ENCODE data around the gene FOXP1.

FOXP1 gene

DNA sequence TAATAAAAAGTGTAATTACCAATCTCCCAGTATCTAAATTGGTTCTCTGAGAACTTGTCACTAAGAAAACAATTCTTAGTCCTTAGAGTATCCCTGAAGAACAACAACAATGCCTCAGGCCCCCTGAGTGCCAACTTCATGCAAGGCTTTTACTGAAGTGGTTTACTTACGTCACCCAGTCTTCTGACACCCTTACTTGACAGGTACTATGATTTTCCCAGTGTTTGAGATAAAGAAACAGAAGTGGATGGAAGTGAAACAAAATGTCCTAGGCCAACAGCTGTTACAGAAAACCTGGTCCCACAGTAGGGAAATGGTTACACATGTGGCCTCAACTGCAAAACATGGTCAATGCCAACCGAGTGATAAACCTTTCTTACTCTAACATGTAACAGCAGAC is 331.1 kb downstream of the FOXP1 start:
- peaks cover 16% of the 10 kb centered on the region for H3K4me1 ChIP-seq (ENCODE audit: insufficient read depth, poor library complexity, severe bottlenecking)
- no peaks in the 10 kb centered on the region for H3K27me3 ChIP-seq (ENCODE audit: insufficient read depth, poor library complexity, severe bottlenecking)
- no peak for DNase-seq (ENCODE audit: low spot score)
- no peaks in the 10 kb centered on the region for H3K9me3 ChIP-seq (ENCODE audit: severe bottlenecking)
- H3K27ac ChIP-seq (ENCODE audit: poor library complexity, severe bottlenecking), result peak overlapping the region; percentile 78
- H3K4me3 ChIP-seq (ENCODE audit: severe bottlenecking), result no peak overlapping the region
- no peaks in the 10 kb centered on the region for H3K36me3 ChIP-seq (ENCODE audit: low read depth)
- no peak for ATAC-seq (ENCODE audit: low read depth)
- TF ChIP-seq, protein P1, sequence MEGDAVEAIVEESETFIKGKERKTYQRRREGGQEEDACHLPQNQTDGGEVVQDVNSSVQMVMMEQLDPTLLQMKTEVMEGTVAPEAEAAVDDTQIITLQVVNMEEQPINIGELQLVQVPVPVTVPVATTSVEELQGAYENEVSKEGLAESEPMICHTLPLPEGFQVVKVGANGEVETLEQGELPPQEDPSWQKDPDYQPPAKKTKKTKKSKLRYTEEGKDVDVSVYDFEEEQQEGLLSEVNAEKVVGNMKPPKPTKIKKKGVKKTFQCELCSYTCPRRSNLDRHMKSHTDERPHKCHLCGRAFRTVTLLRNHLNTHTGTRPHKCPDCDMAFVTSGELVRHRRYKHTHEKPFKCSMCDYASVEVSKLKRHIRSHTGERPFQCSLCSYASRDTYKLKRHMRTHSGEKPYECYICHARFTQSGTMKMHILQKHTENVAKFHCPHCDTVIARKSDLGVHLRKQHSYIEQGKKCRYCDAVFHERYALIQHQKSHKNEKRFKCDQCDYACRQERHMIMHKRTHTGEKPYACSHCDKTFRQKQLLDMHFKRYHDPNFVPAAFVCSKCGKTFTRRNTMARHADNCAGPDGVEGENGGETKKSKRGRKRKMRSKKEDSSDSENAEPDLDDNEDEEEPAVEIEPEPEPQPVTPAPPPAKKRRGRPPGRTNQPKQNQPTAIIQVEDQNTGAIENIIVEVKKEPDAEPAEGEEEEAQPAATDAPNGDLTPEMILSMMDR (IDR thresholded peaks at IDR 0.05; ENCODE audit: poor library complexity, severe bottlenecking), result no peak

DNA sequence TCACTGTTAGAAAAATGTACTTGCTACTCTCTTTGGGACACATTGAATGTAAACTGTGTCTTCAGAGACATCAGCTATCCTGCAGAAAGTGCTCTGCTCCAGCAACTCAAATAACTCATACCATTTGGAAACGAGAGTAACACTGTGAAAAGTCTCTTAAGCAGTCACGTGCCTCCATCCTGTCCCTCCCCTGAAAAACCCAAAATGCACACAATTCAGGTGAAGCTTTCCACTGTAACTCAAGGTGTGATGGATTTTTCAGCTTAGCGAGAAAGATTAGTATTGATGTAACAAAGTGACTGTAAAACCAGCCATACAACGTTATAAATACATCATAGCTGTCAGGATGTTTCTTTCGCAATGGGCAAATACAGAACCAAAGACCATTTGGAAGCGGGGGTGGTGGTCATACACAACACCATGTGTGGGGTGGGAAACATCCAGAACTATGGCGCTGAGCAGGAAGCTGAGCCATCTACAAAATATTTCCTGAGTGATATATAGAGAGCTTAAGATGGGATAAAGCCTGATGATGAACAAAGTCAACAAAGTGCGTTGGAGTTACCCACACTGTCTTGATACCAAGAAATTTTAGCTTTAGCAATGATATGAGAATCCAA is 332.3 kb downstream of the FOXP1 start:
- TF ChIP-seq, protein P1 (IDR thresholded peaks at IDR 0.05; ENCODE audit: poor library complexity, severe bottlenecking), result no peak
- Histone ChIP-seq H3K4me3 (ENCODE audit: severe bottlenecking) (no peak overlapping the region), H3K36me3 (ENCODE audit: low read depth) (no peaks in the 10 kb centered on the region), H3K27ac (ENCODE audit: poor library complexity, severe bottlenecking) (peak overlapping the region; percentile 78), H3K4me1 (ENCODE audit: insufficient read depth, poor library complexity, severe bottlenecking) (peaks cover 16% of the 10 kb centered on the region), H3K9me3 (ENCODE audit: severe bottlenecking) (no peaks in the 10 kb centered on the region), H3K27me3 (ENCODE audit: insufficient read depth, poor library complexity, severe bottlenecking) (no peaks in the 10 kb centered on the region)
- DNase-seq (ENCODE audit: low spot score), result peak; percentile 70
- peak; percentile 98 for ATAC-seq (ENCODE audit: low read depth)

DNA sequence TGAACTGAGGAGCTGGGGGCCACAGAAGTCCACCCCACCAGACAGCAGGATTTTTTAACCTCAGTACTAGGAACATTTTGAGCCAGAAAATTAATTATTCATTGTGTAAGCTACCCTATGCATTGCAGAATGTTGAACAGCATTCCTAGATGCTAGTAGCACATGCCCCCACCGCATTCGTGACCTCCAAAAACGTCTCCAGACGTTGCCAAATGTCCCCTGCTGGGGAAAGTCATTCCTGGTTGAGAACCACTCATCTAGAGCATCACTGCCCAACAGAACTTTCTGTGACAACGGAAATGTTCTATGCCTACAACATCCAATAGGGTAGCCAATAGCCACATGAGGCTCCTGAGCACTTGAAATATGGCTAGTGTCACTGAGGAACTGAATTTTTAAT is 333.5 kb downstream of the FOXP1 start:
- Histone ChIP-seq H3K9me3 (ENCODE audit: severe bottlenecking) (no peaks in the 10 kb centered on the region), H3K4me1 (ENCODE audit: insufficient read depth, poor library complexity, severe bottlenecking) (peaks cover 18% of the 10 kb centered on the region), H3K36me3 (ENCODE audit: low read depth) (no peaks in the 10 kb centered on the region), H3K27ac (ENCODE audit: poor library complexity, severe bottlenecking) (no peak overlapping the region), H3K4me3 (ENCODE audit: severe bottlenecking) (no peak overlapping the region), H3K27me3 (ENCODE audit: insufficient read depth, poor library complexity, severe bottlenecking) (no peaks in the 10 kb centered on the region)
- TF ChIP-seq, protein P1 (IDR thresholded peaks at IDR 0.05; ENCODE audit: poor library complexity, severe bottlenecking), result no peak
- ATAC-seq (ENCODE audit: low read depth) (no peak), DNase-seq (ENCODE audit: low spot score) (no peak)

DNA sequence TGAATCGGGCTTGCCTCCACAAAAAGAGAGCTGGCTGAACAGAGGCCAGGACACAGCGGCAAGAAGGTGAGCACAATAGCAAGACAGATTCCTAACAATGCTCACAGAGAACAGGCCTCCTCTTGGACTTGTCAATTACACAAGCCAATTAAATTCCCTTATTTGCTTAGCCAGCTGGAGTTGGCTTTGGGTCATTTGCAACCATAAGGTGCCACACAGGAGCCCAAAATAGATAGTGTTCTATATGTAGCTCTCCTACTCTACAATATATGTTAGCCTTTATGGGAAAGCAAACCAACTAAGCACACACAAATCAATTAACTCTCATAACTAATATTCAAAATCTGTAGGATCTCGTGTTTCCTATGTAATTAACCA is 335.6 kb downstream of the FOXP1 start:
- DNase-seq (ENCODE audit: low spot score) (no peak), ATAC-seq (ENCODE audit: low read depth) (no peak)
- H3K27me3 ChIP-seq (ENCODE audit: insufficient read depth, poor library complexity, severe bottlenecking), result no peaks in the 10 kb centered on the region
- TF ChIP-seq, protein P1 (IDR thresholded peaks at IDR 0.05; ENCODE audit: poor library complexity, severe bottlenecking), result no peak
- H3K36me3 ChIP-seq (ENCODE audit: low read depth), result no peaks in the 10 kb centered on the region
- H3K9me3 ChIP-seq (ENCODE audit: severe bottlenecking), result no peaks in the 10 kb centered on the region
- H3K4me3 ChIP-seq (ENCODE audit: severe bottlenecking), result no peak overlapping the region
- H3K4me1 ChIP-seq (ENCODE audit: insufficient read depth, poor library complexity, severe bottlenecking), result peaks cover 17% of the 10 kb centered on the region
- H3K27ac ChIP-seq (ENCODE audit: poor library complexity, severe bottlenecking), result no peak overlapping the region

DNA sequence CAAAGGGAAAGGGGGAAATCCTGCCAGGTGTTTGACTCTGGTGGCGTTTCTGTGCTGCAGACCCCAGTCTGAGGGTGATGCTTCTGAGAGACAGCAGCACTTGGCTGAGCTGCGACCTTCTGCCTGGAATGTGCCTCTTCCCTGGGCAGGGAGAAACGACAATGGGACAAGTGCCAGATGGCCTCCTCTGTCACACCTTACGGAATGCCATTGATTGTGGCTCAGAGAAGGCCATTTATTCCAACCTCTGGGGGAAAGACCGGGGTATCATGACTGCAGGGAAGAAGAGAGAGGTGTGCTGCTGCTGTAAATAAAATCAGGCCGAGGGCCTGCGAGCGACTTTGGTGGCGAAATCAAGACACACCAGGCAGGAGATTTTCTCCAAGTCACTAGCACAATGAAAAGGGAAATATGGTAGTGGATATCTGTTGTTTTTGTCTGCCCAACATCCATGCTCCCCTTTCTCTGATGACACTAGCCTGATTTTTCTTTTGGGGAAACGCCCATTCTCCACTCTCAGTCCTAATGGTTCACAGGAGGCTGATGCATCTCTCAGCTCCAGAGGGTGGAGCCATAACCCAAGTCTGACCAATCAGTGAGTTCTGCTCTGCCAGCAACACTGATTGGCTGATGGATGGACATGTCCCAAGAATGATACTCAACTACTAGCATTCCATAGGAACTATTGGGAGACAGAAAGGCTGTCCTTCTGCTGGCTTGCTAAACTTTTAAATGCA is 336.1 kb downstream of the FOXP1 start:
- Histone ChIP-seq H3K36me3 (ENCODE audit: low read depth) (no peaks in the 10 kb centered on the region), H3K4me3 (ENCODE audit: severe bottlenecking) (no peak overlapping the region), H3K27ac (ENCODE audit: poor library complexity, severe bottlenecking) (no peak overlapping the region), H3K4me1 (ENCODE audit: insufficient read depth, poor library complexity, severe bottlenecking) (peaks cover 17% of the 10 kb centered on the region), H3K27me3 (ENCODE audit: insufficient read depth, poor library complexity, severe bottlenecking) (no peaks in the 10 kb centered on the region), H3K9me3 (ENCODE audit: severe bottlenecking) (no peaks in the 10 kb centered on the region)
- TF ChIP-seq, protein P1 (IDR thresholded peaks at IDR 0.05; ENCODE audit: poor library complexity, severe bottlenecking), result peak; percentile 8
- DNase-seq (ENCODE audit: low spot score) (no peak), ATAC-seq (ENCODE audit: low read depth) (peak; percentile 35; the same call in 1 of the 3 replicates)
